HCEC 1CT (cell line): ENCODE measurements around the gene SLC13A5.
"Not testable (repeated sequence)": the region's sequence is repeated elsewhere in the genome, so short reads cannot be mapped to it uniquely, and the experiment has no call there.

ENCODE experiments used
- DNase-seq: peaks from one replicate; pipeline ENCODE4 v3.0.0-alpha.2; 2017

The SLC13A5 gene

DNA sequence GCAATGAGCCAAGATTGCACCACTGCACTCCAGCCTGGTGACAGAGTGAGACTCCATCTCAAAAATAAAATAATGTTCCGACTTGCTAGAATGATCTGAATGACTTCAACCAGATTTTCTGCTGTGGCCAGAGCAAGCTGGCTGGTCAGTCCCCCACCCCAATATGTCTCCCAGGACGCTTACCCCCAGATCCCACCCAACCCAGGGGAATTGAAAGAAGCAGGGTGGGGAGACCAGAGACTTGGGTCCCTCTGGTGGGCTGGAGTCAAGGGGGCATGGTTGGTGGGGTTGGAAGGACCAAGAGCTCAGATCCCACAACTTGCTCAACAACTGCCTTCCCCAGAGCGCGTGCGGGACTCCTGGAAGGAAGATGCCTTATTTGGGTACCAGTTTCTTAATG, 54.8 kb downstream of the SLC13A5 start:
- DNase-seq = not testable (repeated sequence)

DNA sequence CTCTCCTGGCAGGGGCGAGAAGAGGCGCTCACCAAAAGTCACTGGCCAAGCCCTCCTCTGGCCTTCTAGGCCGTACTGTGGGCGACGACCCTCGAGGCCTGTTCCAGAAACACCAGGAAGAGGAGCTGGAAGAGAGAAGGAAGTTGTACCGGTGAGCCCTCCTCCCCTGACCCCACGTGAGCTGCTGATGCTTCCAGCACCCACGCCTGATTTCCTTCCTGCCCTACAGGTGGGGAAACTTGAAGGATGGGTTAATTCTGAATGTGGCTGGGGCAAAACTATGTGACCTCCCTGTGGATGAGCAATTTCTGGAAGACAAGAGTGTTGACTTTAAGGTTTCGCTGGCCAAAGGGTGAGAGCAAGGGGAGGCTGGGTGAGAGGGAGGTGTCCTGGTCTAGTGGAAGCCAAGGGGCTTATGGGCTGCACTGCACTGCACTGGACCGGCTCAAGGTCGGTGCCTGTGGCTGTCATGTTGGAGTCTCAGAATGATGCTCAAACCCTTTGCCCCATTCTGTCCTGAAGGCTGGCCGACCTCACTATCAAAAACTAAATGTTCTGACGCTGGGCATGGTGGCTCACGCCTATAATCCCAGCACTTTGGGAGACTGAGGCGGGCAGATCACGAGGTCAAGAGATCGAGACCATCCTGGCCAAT, 55.4 kb downstream of the SLC13A5 start:
- DNase-seq = no peak

DNA sequence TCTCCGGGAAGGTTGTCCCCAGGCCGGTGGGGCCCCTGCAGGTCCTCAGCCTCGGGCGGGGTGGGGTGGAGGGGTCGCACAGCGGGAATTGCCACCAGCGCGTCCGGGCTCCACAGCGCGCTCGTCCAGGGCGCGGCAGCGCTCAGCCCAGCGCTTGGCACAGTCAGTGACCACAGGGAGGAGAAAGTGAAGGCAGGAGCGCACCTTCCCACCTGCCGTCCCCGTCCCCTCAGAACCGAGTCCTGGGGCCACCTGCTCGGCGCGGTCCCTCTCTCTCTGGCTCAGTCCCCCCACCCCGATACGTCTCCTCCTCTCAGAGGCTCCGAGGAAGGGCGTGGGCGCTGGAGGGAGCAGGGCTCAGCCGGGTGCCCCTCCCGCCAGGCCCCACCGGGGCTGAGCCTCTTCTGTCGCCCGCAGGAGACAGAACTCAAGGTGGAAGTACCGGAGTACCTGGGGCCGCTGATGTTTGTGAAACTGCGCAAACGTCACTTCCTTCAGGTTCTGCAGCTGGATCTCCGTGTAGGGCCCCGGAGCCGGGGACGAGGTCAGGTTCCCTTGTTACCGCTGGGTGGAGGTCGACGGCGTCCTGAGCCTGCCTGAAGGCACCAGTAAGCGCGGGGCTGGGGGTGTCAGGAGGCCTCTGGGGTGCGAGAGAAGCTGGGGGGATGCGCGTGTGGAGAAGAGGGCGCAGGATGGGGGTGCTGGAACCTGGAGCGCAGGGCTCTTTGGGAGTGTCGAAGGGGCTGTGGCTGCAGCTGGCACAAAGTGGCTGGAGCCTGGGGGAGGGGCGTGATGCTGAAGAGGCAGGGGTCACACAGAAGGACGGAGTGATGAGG, 56.2 kb downstream of the SLC13A5 start:
- not testable (repeated sequence) for DNase-seq

DNA sequence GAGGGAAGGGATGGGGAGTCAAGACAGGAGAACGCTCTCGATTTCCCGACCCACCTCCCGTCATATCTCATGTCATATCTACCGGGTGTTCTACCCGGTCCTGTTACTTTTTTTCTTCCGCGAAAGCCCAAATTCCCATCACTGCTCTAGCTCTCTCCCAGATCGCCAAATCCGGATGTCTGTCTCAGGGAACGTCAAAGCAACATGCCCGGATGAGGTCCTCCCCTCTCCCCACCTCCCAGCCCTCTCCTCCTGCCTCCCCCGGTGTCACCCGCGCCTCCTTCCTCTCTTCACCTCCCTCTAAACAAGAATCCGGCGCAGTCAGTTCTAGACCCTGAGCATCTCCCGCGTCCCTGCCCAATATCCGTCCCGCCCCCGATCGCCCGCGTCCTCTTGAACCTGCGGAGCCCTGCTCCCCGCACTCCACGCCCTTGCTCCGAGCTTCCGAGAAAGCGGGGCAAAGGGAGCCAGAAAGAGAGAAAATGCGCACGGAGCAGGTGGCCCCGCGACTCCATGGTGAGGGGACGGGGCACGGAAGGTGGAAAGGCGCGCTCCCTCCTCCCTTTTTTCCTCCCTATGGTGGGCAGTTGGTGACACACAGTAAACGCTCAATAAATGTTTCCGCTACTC, 57.3 kb downstream of the SLC13A5 start:
- DNase-seq = not testable (repeated sequence)

DNA sequence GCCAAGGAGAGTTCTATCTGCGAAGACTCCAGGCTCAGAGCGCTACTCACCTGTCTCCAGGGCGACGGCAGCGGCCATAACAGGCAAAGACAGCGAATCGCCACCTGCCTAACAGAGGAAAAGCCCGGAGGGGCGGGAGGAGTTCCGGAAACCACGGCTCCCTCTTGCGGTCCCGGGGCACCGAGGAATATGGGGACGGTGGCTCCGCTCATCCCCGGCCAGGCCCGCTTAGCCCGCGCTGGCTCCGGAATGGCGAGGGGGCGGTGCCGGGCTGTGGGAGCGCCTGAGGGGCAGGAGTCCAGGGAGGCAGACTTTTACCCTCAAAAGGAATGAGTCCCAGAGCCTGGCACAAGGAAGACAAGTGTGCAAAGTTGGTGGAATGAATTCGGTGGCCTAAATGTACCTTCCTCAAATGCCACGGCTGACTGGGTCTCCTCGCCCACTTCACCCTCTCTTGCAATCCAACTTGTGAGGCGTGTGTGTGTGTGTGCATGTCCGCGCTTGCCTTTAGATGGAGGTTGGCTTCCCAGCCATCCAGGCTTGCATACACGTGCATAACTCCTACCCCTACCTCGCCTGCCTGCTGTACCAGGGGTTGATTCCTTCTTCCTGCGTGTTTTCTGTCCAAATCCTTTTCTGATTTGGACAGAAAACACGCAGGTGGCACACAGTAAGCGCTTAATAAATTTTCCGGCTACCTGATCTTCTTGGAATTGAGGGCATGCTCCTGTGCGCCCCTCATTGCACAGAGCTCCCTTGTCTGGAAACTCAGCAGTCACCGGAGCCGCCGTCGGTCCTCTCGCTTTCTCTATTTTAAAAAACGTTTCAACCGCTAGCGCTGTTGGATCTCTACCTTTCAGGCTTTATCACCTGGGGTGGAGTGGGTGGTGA, 58.1 kb downstream of the SLC13A5 start:
- DNase-seq = no peak

DNA sequence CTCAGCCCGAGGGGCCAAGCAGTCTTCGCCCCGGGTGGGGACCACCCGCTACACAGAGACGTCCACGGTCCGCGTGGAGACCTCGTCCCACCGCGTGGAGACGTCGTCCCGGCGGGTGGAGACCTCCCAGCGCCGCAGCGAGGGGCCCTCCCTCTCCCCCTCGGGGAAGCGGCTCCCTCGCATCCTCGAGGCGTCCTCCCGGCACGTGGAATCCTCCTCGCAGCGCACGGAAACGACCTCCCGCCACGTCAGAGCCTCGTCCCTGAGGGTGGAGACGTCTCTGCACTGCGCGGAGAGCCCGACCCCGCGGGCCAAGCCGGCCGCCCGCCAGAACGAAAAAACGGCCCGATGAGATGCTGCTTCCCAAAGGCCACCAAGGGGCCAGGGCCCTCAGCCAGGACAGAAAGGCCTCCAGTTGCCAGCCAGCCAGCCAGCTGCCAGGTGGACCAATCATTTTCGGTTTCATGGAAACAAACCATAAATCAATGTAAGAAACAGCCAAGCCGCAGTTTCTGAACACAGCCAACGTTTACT, 61.2 kb downstream of the SLC13A5 start:
- DNase-seq = no peak

DNA sequence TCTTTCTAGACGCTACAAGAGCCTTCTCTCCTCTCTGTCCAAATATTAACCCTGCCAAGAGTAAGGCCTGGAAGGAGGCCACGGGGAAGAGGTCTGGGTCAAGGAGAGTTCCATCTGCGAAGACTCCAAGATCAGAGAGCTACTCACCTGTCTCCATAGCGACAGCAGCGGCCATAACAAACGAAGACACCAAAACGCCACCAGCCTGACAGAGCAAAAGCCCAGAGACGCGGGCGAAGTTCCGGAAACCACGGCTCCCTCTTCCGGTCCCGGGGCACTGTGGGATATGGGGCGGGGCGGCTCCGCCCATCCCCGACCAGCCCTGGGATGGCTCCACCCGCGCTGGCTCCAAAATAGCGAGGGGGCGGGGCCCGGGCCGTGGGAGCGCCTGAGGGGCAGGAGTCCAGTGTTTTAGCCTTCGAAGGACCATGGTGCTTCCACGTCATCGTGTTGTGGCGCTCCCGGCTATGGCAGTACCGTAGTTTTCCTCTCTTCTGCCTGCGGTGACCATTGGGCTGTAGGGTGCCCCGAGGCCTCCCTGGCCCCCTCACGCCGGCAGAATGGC, 61.7 kb downstream of the SLC13A5 start, which contains the start of the genes C17orf100 and MED31:
Gene C17orf100 (plus strand): TSS at position 409 of the 565 bp plus-strand sequence. CDS start 152 bp downstream, at position 561.
Gene MED31 (minus strand): TSS at position 252 of the 565 bp plus-strand sequence. CDS start 77 bp downstream, at position 175.
- peak; percentile 83 for DNase-seq

DNA sequence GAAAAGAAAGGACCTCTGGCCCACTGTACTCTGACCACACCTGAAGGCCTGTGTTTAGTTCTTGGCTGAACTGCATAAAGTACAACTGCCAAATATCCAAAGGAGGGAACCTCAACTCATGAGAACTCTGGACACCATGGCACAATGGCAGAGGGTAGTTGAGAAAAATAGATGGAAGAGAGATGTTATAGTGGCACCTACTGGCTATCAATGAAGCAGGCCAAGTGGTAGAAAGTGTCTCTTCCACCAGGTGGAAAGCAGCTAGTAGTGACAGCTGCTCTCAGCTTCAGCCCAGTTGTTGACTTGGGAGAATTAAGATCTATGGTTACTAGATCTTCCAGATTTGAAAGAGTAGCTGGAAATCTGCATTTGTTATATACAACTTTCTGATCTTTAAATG, 65.0 kb downstream of the SLC13A5 start:
- no peak for DNase-seq

DNA sequence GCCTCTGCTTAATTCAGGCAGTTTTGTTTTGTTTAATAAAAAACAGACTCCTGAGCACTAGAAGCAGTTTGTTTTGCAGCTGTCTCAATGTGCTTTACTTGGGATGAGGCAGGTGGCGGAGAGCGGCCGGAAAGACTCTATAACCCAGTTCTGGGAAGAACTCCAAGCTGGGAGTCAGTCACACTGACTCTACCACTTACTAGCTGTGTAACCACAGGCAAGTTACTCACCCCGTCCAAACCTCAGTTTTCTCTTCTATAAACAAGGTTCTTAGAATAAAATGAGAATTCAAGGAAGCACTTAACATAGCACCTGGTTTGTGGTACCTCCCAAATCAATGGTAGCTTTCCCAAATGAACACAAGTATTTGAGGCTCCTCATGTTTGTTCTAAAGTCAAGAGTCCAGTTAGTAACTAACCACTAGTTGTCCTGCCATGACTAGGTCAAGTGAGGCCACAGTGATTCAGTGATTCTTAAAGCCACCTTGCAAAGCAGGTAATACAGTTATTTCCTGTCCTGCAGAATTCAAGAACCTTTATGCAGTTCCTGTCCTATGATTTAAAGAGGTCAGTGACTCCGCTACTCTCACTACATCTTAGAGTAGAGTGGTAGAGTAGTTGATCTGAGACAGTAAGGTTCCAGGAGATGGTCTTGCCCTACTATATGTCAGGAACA, 69.6 kb downstream of the SLC13A5 start:
- DNase-seq = peak; percentile 87

DNA sequence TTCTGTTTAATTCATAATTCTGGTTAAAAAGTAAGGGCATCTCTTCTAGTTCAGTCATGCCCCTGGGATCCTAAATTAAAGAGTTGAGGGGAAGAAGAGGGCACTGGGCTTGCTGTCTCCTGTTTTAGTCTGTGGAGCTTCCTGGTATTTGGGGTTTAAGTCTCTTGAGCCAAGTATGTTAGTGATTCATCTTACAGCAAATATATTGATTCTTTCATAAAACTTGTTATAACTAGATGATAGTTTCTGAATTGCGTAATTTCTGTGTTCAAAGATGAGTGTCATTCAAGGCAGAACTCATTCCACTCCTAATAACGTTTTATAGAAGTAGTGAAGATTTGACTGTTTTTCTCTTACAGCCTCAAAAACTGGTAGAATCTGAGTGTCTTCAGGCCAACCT, 70.6 kb downstream of the SLC13A5 start:
- peak; percentile 43 for DNase-seq

DNA sequence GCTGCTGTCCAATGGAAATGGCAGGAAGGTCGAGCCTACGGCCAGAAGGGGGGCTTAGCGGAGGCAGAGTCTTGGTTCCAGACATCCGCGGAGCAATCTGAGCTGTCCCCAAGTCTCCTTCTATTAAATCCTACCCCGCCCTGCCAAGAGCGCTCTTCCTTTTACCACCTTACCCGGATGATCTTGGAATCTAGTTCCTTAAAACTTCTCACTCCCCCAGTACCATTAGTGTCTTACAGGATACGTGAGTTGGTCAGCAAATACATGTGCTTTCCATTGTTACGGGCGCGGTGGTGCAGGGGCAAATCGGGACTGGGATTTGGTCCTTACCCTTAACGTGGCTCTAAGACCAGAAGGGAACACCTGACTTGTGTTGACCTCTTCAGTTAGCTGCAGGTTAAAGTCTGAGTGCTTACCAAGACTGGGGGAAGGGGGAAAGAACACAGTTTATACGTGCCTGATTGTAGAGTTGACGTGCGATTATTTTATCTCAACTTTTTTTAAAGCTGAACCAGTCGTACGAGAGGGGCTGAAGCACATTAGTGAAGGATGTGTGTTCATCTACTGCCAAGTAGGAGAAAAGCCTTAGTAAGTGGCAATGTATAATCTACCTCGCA, 71.8 kb downstream of the SLC13A5 start:
- no peak for DNase-seq

DNA sequence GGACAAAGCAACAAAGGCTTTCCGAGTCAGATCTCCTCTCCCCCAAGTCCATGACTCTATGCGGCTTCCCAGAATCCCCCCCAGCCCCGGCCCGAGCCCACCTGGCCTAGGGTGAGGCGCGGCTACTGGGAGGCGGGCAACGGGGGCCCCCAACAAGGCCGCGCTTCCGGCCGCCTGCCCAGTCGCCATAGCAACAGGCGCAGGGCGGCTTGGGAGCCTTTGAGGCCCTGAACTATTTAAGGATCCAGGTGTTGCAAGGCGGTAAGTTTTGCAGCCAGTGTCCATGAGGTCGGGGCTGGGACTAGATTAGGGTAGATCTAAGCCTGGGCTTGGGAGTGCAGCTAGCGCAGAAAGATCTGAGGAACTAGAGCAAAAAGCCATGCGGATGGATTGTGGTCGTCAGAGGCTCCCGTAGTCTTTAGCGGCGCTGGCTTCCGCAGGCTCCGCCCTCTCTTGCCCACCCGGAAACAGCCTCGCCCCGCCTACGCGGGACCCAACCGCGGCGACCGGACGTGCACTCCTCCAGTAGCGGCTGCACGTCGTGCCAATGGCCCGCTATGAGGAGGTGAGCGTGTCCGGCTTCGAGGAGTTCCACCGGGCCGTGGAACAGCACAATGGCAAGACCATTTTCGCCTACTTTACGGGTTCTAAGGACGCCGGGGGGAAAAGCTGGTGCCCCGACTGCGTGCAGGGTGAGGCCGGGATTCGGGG, 72.5 kb downstream of the SLC13A5 start, which contains the start of the genes KIAA0753 and TXNDC17:
Gene KIAA0753 (minus strand): TSS at position 176 of the 711 bp plus-strand sequence. CDS start 5,608 bp downstream, outside the sequence.
Gene TXNDC17 (plus strand): TSS at position 525 of the 711 bp plus-strand sequence. CDS start 23 bp downstream, at position 548.
- DNase-seq = peak; percentile 87

DNA sequence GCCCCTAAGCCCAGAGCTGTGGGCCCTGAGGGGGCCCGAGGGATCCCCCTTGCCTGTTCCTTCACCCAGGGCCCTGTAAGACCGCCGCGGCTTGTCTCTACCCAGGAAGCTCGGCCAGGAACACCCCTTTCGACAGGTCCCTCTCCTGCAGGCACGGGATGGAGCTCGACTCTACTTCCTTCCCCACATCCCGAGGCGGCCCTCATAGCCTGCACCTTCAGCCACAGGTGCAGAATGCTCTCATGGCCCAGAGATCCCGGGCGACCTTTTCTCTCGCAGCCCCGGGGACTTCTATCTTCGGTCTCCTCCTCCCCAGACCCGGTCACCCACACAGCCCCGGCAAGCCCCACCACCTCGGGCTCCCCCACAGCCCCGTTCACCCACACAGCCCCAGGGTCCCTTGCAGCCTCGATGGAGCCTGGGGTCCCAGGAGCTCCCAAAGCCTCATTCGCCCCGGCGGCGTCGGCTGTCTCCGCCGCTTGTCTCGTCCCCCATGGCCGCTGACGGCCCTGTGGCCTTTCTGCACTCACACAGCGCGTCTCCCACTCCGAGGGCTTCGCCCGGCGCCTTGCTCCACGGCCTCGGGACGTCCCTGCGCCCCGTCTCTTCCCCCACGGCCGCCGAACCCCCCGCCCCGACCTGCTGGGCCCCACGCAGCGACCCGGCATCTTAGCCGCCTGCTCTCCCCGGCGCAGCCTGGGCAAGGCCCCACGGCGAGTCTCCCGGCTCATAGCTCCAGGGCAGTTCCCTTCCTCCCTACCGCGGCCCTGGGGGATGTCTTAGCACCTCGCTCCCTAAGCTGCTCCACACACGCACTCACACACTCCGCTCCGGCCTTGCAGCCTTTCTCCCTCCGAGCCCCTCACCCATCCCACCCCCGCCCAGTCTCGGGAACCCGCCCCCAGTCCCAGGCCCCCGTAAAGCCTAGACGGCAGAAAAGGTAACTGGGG, 73.3 kb downstream of the SLC13A5 start:
- DNase-seq = peak; percentile 54

DNA sequence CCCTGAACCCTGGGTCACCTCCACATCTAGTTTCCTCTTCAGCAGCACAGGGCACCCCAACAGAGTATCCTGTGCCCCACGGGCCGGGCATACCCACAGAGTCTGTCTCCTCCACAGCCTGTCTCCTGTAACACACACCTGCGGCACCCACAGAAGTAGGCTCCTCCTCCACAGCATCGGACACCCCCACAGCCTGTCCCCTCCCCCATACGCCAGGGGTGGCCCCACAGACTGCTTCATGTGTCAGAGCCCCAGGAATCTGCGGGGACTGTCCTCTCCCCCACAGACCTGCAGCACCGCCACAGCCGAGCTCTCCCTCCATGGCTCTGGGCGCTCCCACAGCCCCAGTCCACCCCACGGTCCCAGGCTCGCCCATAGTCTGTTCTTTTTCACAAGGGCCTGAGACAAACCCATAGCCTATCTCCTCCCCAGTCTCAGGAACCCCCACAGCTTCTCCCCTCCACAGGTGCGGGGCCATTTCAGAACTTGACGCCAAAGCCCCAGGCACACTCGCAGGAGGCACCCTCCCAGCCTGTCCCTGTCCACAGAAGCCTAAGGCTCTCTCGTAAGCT, 74.1 kb downstream of the SLC13A5 start:
- no peak for DNase-seq

DNA sequence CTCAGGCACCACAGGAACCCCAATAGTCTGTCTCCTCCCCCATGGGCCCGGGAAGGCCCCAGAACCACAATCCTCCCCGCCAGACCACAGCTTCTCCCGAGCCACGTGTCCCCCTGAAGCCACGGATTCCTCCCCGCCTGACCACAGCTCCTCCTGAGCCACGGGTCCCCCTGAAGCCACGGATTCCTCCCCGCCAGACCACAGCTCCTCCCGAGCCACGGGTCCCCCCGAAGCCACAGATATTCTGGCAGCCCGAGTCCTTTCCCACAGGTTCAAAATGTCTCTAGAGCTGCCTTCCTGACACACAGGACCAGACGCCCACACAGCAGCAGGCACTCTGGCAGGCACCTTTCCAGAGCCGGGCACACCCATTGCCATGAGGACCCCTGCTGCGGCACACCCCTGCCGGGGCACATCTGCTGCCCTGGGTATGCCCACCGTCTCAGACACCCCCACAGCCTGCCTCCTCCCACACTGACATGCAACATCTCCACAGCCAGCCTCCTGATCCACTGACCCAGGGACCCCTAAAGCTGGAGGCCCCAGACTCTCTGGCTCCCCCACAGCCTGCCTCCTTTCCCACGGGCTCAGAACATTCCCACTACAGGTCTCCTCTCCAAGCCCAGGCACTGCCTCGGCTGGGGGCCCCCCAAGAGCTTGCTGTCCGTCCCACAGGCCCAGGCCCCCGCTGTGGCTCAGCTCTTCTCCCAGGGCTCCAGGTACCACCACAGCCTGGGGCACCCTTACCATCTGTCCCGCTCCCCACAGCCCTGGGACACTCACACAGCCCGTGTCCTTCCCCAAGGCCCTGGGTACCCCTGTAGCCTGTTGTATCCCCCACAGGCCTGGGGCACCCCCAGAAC, 74.9 kb downstream of the SLC13A5 start:
- DNase-seq = no peak

DNA sequence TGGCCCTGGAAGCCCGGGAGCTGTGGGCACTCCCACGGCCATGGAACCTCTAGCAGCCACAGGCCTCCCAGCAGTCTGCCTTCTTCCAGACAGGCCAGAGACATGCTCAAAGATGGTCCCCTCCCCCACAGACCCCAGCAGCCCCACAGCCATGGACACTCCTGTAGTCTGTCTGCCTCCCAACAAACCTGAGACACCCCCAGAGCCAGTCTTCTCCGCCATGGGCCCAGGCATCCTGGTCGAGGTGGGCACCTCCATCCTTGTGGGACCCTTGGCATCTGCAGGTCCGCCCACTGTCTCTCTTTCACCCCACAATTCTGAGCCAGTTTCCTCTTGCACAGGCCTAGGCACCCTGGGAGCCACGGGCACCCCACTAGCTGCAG, 75.7 kb downstream of the SLC13A5 start:
- no peak for DNase-seq
